B cell (primary cell): ENCODE measurements around the gene HEYL. TPM values are rescaled to one million over a fixed set of nuclear protein-coding genes. Genes with fewer than 3 reads are reported as not detected.

Experiments
- ATAC-seq: fragments of 200-7000 bp; cut with Tn5 transposase; one replicate; pipeline ENCODE4 v1.10.0; 2021; ENCODE audit warnings: low read depth, mild to moderate bottlenecking, moderate number of reproducible peaks, moderate library complexity
- CTCF ChIA-PET: fragments of 350-600 bp; sonication (Branson Sonifier 250); formaldehyde crosslinking; loops from one replicate; lab custom pipeline; 2021; ENCODE audit warnings: antibody characterized with exemption, inconsistent platforms; lab: Charles Lee
- POLR2A ChIA-PET: fragments of 350-600 bp; sonication (Branson Sonifier 250); formaldehyde crosslinking; loops from one replicate; lab custom pipeline; 2021; ENCODE audit warnings: antibody characterized with exemption; lab: Charles Lee
- DNase-seq: peaks from one replicate; pipeline ENCODE4 v3.0.0; 2013
- H2AFZ ChIP-seq: 2 replicates; pipeline ENCODE4 v1.6.1; 2012; ENCODE audit warnings: mild to moderate bottlenecking, low read depth, low read length; ENCODE audit not compliant: insufficient read depth, poor library complexity, severe bottlenecking
- H3K27ac ChIP-seq, 2 donors: 1 replicate in 1 of 2; 2 replicates in 1 of 2; pipeline ENCODE4 v1.5.1; 2012 to 2013; ENCODE audit warnings: low read length in 2 of 2, mild to moderate bottlenecking in 2 of 2, moderate library complexity in 1 of 2
- H3K27me3 ChIP-seq, 4 experiments: fragments of 200-600 bp in 1 of 4; sonication (generic) in 1 of 4; replicated peaks in 1 of 4; 1 replicate in 2 of 4; 2 replicates in 2 of 4; pipeline versions ENCODE4 v1.6.1 to v1.7.0; 2013 to 2016; ENCODE audit warnings: low read length in 3 of 4, mild to moderate bottlenecking in 2 of 4, mixed read lengths in 1 of 4, moderate library complexity in 1 of 4; ENCODE audit not compliant: insufficient read depth in 4 of 4, control insufficient read depth in 3 of 4; ENCODE audit errors: control extremely low read depth in 1 of 4
- H3K36me3 ChIP-seq, 2 experiments: replicated peaks in 1 of 2; 1 replicate in 1 of 2; 2 replicates in 1 of 2; pipeline versions ENCODE4 v1.6.1 to v1.7.1; 2013; ENCODE audit warnings: low read length in 1 of 2; ENCODE audit not compliant: insufficient read depth in 2 of 2, control insufficient read depth in 1 of 2; ENCODE audit errors: control extremely low read depth in 1 of 2, extremely low read depth in 1 of 2
- H3K4me1 ChIP-seq, 2 donors: fragments of 200-600 bp in 1 of 2; sonication (generic) in 1 of 2; 1 replicate in 1 of 2; 2 replicates in 1 of 2; pipeline versions ENCODE4 v1.5.1 to v1.6.1; 2013 to 2017; ENCODE audit warnings: low read length in 2 of 2; ENCODE audit not compliant: control insufficient read depth in 2 of 2, insufficient read depth in 2 of 2
- H3K4me2 ChIP-seq: replicated peaks from 2 replicates; pipeline ENCODE3; 2012; ENCODE audit warnings: mild to moderate bottlenecking, low read depth, low read length; ENCODE audit not compliant: poor library complexity, severe bottlenecking
- H3K4me3 ChIP-seq, 5 experiments: fragments of 200-600 bp in 1 of 5; sonication (generic) in 1 of 5; 1 replicate in 3 of 5; 2 replicates in 2 of 5; pipeline versions ENCODE4 v1.5.1 to v1.7.0; 2011 to 2016; ENCODE audit warnings: low read length in 4 of 5, mild to moderate bottlenecking in 4 of 5, low read depth in 2 of 5, control low read depth in 1 of 5, moderate library complexity in 1 of 5; ENCODE audit not compliant: insufficient read depth in 1 of 5; ENCODE audit errors: control extremely low read depth in 1 of 5, extremely low read depth in 1 of 5
- H3K79me2 ChIP-seq: fragments of 200-600 bp; sonication (generic); one replicate; pipeline ENCODE4 v1.6.0; 2016; ENCODE audit warnings: low read length; ENCODE audit not compliant: control insufficient read depth, insufficient read depth
- H3K9ac ChIP-seq: fragments of 200-600 bp; sonication (generic); 2 replicates; pipeline ENCODE4 v1.6.1; 2017; ENCODE audit warnings: mild to moderate bottlenecking, low read length, moderate library complexity
- H3K9me3 ChIP-seq, 3 donors: one replicate each; pipeline versions ENCODE4 v1.6.1 to v1.7.1; 2013; ENCODE audit warnings: low read length in 2 of 3; ENCODE audit not compliant: control insufficient read depth in 2 of 3, insufficient read depth in 1 of 3; ENCODE audit errors: control extremely low read depth in 1 of 3
- H4K20me1 ChIP-seq: 2 replicates; pipeline ENCODE4 v1.6.0; 2012; ENCODE audit warnings: mild to moderate bottlenecking, low read length; ENCODE audit not compliant: insufficient read depth, control insufficient read depth, poor library complexity, severe bottlenecking
- H3K27ac Mint-ChIP-seq: one replicate; pipeline ENCODE4 v1.8.0; 2021; ENCODE audit warnings: mixed read lengths
- H3K27me3 Mint-ChIP-seq: one replicate; pipeline ENCODE4 v1.8.0; 2021; ENCODE audit warnings: mixed read lengths
- H3K4me1 Mint-ChIP-seq: one replicate; pipeline ENCODE4 v1.8.0; 2021; ENCODE audit warnings: mixed read lengths
- H3K4me3 Mint-ChIP-seq: one replicate; pipeline ENCODE4 v1.8.0; 2021; ENCODE audit warnings: mixed read lengths
- H3K9me3 Mint-ChIP-seq: one replicate; pipeline ENCODE4 v1.8.0; 2022; ENCODE audit warnings: mixed read lengths; ENCODE audit not compliant: insufficient read depth
- EZH2 ChIP-seq: IDR thresholded peaks from 2 replicates; pipeline ENCODE4 v1.6.1; 2012; ENCODE audit warnings: borderline replicate concordance, low read depth, mild to moderate bottlenecking, moderate library complexity, low read length; ENCODE audit not compliant: insufficient read depth, poor library complexity, severe bottlenecking
- WGBS: methylation state at CpG from one replicate; pipeline ENCODE4 v1.1.5; 2013; ENCODE audit warnings: missing lambda C conversion rate; ENCODE audit not compliant: insufficient coverage; 5-methylcytosine and 5-hydroxymethylcytosine counted together
- intact Hi-C: fragments of 100-400 bp; cut with micrococcal nuclease; formaldehyde crosslinking; loops from one replicate; pipeline ENCODE4 v1.10.0; 2022
- polyA plus RNA-seq: library from polyadenylated mRNA; depleted of rRNA; stranded (reverse); fragments of >200 nt; gene quantifications from 2 replicates; pipeline ENCODE4 v1.2.3, GENCODE V29; 2012
- total RNA-seq, 2 donors: library from RNA; stranded (reverse); fragments of 120-200 nt in 1 of 2; gene quantifications; 1 replicate in 1 of 2; 2 replicates in 1 of 2; pipeline versions ENCODE4 v1.2.3 to v1.2.4, GENCODE V29; 2013 to 2022
- TF ChIP-seq, protein P1 (sequence below): fragments of 200-600 bp; IDR thresholded peaks from one replicate; pipeline ENCODE4 v1.8.0; 2022; ENCODE audit warnings: antibody characterized with exemption, mild to moderate bottlenecking

The HEYL gene
- total and polyA plus RNA-seq, 2 donors (not counting 1 experiment from before 2014, with no cell fraction given): 0.12 TPM; not detected in 1

GRCh38 chr1:39652554-39652953 lies 13.1 kb upstream of the HEYL start:
- H2AFZ ChIP-seq: no peak overlapping the region
- no peak for DNase-seq
- intact Hi-C loops: loop anchor here (2.0 kb wide), 2 partner anchors 68 to 554 kb away; no protein-coding TSS in a partner anchor

GRCh38 chr1:39652105-39652504 lies 12.7 kb upstream of the HEYL start:
- intact Hi-C loops: loop anchor here (2.0 kb wide), 2 partner anchors 69 to 553 kb away; no protein-coding TSS in a partner anchor
- Mint-ChIP-seq H3K27ac (no peak overlapping the region), H3K4me1 (peaks cover 2% of the 10 kb centered on the region), H3K27me3 (peaks cover 18% of the 10 kb centered on the region), H3K4me3 (no peak overlapping the region), H3K9me3 (no peaks in the 10 kb centered on the region)
- H3K4me1 ChIP-seq: peaks cover 4 to 5% of the 10 kb centered on the region in 2 donors
- no peaks in the 10 kb centered on the region for H4K20me1 ChIP-seq
- no peak overlapping the region for H2AFZ ChIP-seq
- no peak overlapping the region for H3K4me2 ChIP-seq
- peaks cover 0 to 7% (median 6%) of the 10 kb centered on the region in 4 experiments for H3K27me3 ChIP-seq
- ATAC-seq (no peak), DNase-seq (no peak)
- no peak overlapping the region for H3K27ac ChIP-seq
- H3K9ac ChIP-seq: no peak overlapping the region
- no peaks in the 10 kb centered on the region for H3K9me3 ChIP-seq
- H3K36me3 ChIP-seq: no peaks in the 10 kb centered on the region
- no peaks in the 10 kb centered on the region for H3K79me2 ChIP-seq
- TF ChIP-seq EZH2: no peak
- TF ChIP-seq, protein P1, sequence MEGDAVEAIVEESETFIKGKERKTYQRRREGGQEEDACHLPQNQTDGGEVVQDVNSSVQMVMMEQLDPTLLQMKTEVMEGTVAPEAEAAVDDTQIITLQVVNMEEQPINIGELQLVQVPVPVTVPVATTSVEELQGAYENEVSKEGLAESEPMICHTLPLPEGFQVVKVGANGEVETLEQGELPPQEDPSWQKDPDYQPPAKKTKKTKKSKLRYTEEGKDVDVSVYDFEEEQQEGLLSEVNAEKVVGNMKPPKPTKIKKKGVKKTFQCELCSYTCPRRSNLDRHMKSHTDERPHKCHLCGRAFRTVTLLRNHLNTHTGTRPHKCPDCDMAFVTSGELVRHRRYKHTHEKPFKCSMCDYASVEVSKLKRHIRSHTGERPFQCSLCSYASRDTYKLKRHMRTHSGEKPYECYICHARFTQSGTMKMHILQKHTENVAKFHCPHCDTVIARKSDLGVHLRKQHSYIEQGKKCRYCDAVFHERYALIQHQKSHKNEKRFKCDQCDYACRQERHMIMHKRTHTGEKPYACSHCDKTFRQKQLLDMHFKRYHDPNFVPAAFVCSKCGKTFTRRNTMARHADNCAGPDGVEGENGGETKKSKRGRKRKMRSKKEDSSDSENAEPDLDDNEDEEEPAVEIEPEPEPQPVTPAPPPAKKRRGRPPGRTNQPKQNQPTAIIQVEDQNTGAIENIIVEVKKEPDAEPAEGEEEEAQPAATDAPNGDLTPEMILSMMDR: no peak
- POLR2A ChIA-PET: no interaction called here
- CTCF ChIA-PET: interaction anchor here (1.2 to 11.2 kb wide), 6 partner anchors 8 to 45 kb away, joined by 3 to 190 read pairs (median 9); partner anchors contain the start of gene NT5C1A
- no peak overlapping the region for H3K4me3 ChIP-seq
- WGBS: 95% methylated on average over 3 of the region's 6 CpGs

More at GRCh38 chr1:39652554-39652953, 13.1 kb upstream of the HEYL start:
- H3K4me3 Mint-ChIP-seq: no peak overlapping the region
- Histone ChIP-seq H3K4me1 (peaks cover 4 to 5% of the 10 kb centered on the region in 2 donors), H3K9ac (no peak overlapping the region), H3K36me3 (no peaks in the 10 kb centered on the region), H3K9me3 (no peaks in the 10 kb centered on the region), H3K79me2 (no peaks in the 10 kb centered on the region), H3K4me2 (no peak overlapping the region), H3K4me3 (no peak overlapping the region), H3K27ac (no peak overlapping the region), H3K27me3 (peaks cover 0 to 7% (median 6%) of the 10 kb centered on the region in 4 experiments), H4K20me1 (no peaks in the 10 kb centered on the region)
- POLR2A ChIA-PET: no interaction called here
- peaks cover 2% of the 10 kb centered on the region for H3K4me1 Mint-ChIP-seq
- ATAC-seq: no peak
- H3K9me3 Mint-ChIP-seq: no peaks in the 10 kb centered on the region
- H3K27ac Mint-ChIP-seq: no peak overlapping the region
- 100% methylated on average over 1 of the region's 2 CpGs for WGBS
- peaks cover 14% of the 10 kb centered on the region for H3K27me3 Mint-ChIP-seq
- CTCF ChIA-PET: interaction anchor here (1.2 to 11.2 kb wide), 7 partner anchors 8 to 45 kb away, joined by 3 to 190 read pairs (median 8); partner anchors contain the start of gene NT5C1A
- TF ChIP-seq EZH2: no peak
- TF ChIP-seq, protein P1: no peak
